AG10803 (cell line): ENCODE results near the gene PPFIBP2.

Source experiments
- DNase-seq: peaks from one replicate; pipeline ENCODE4 v3.0.0; 2010; ENCODE audit warnings: low read depth
- H3K4me3 ChIP-seq: 2 replicates; pipeline ENCODE4 v1.5.1; 2011; ENCODE audit warnings: mild to moderate bottlenecking, low read length, control low read depth
- CTCF ChIP-seq: conservative IDR thresholded peaks from 2 replicates; pipeline ENCODE4 v1.5.1; 2011; ENCODE audit warnings: mild to moderate bottlenecking, low read length, control low read depth, inconsistent platforms

PPFIBP2 gene

DNA sequence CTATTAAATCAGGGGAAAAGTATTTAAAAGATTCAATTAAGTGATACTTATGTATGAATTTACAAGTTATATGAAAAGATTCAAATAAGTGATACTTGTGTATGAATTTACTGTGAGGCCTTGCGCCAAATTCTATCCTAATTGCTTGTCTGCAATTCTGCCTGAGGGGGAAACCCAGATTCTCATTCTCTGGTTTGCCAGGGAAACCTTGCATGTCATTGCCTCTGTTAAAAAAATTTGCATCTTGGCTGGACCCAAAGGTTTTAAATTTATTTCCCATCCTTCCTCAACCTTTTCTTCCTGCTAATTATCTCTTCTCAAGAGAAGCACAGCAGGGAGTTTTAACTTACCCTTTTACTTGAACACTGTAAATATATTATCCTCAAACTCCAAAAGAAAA, 14.7 kb upstream of the PPFIBP2 start:
- no peak for TF ChIP-seq CTCF
- no peak for DNase-seq
- no peak overlapping the region for H3K4me3 ChIP-seq

GRCh38 chr11:7500251-7500650, 13.5 kb upstream of the PPFIBP2 start:
- DNase-seq, result no peak
- no peak for TF ChIP-seq CTCF
- no peak overlapping the region for H3K4me3 ChIP-seq

DNA sequence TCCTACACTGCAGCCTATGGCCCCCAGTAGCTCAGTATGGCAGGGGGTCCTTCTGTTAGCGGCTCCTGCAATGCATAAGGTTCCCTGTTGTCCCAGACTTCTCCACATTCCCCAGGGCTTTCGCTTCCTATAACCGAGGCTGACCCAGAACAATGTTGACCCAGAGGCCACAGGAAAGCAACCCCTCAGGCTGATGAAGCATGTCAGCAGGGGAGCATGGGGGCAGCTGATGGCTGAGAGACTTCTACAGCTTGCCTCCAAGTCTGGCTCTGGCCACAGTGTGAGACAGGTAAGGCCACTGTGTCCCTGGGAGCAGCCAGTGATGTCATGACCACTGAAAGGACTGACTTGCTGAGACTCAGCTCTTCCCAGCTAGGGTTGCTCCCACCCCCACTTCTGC, 12.5 kb upstream of the PPFIBP2 start:
- no peak overlapping the region for H3K4me3 ChIP-seq
- no peak for DNase-seq
- no peak for TF ChIP-seq CTCF

DNA sequence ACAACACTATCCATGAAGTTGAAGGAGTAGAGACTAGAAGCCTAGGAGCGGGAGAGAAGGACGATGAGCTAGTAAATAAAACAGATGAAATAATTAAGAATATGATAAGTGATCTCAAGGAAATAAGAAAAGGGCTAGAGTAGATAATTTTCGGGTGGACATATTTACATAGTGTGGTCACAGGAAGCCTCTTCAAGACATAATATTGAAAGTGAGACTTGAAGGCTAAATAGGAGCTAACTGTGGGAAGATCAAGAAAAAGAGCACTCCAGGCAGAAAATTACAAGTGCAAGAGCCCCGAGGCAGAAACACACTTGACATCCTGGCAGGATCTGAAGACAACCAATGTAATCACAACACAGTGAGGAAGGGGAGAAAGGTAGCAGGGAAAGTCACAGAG, 11.9 kb upstream of the PPFIBP2 start:
- no peak overlapping the region for H3K4me3 ChIP-seq
- no peak for DNase-seq
- no peak for TF ChIP-seq CTCF

- DNase-seq, result no peak
- no peak overlapping the region for H3K4me3 ChIP-seq
Measured at GRCh38 chr11:7506243-7506642, 7.6 kb upstream of the PPFIBP2 start.

DNA sequence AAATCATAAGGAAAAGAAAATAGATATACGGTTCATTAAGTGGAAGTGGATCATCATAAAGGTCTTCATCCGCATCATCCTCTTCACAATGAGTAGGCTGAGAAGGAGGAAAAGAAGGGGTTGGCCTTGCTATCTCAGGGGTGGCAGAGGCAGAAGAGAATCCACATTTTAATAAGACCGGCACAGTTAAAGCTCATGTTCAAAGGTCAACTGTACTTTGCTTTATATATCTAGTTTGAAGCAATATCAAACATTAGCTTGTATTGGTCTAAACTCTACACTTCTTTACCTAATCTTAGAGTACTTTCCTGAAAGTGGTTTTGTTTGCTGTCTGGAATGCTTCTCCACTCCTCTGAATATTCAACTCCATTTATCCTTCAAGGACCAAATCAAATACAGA, 5.7 kb upstream of the PPFIBP2 start:
- H3K4me3 ChIP-seq, result no peak overlapping the region
- DNase-seq, result no peak
- no peak for TF ChIP-seq CTCF

More at GRCh38 chr11:7506243-7506642, 7.6 kb upstream of the PPFIBP2 start:
- no peak for TF ChIP-seq CTCF

GRCh38 chr11:7509966-7510365, 3.8 kb upstream of the PPFIBP2 start:
- peak; percentile 10 for DNase-seq
- no peak overlapping the region for H3K4me3 ChIP-seq
- TF ChIP-seq CTCF, result no peak
